GM23338 (cell line): ENCODE results near the gene MRPL27. TPM values are rescaled to one million over a fixed set of nuclear protein-coding genes. Genes with fewer than 3 reads are reported as not detected.

ENCODE experiments used
- ATAC-seq: fragments of 200-7000 bp; cut with Tn5 transposase; 3 replicates; pipeline ENCODE4 v1.9.1; 2020
- DNase-seq: peaks from one replicate; pipeline ENCODE4 v3.0.0-alpha.2; 2015; ENCODE audit warnings: low spot score
- H2AFZ ChIP-seq: fragments of 200-600 bp; sonication (generic); 2 replicates; pipeline ENCODE4 v1.8.0; 2016; ENCODE audit warnings: antibody characterized with exemption, mild to moderate bottlenecking, moderate library complexity
- H3F3A ChIP-seq: fragments of 200-600 bp; sonication (generic); replicated peaks from 2 replicates; pipeline ENCODE4 v1.8.0; 2017; ENCODE audit warnings: antibody characterized with exemption, mixed run types, low read depth
- H3K27ac ChIP-seq: fragments of 200-600 bp; sonication (generic); 2 replicates; pipeline ENCODE4 v1.6.1; 2016; ENCODE audit warnings: low read depth
- H3K27me3 ChIP-seq: fragments of 200-600 bp; sonication (generic); 2 replicates; pipeline ENCODE4 v1.8.0; 2016; ENCODE audit warnings: mild to moderate bottlenecking, mixed run types, moderate library complexity; ENCODE audit not compliant: insufficient read depth
- H3K36me3 ChIP-seq: fragments of 200-600 bp; sonication (generic); 2 replicates; pipeline ENCODE4 v1.8.0; 2016; ENCODE audit warnings: mild to moderate bottlenecking; ENCODE audit not compliant: insufficient read depth
- H3K4me1 ChIP-seq: fragments of 200-600 bp; sonication (generic); 2 replicates; pipeline ENCODE4 v1.8.0; 2016; ENCODE audit warnings: mild to moderate bottlenecking, moderate library complexity; ENCODE audit not compliant: insufficient read depth
- H3K4me2 ChIP-seq: fragments of 200-600 bp; sonication (generic); 2 replicates; pipeline ENCODE4 v1.7.1; 2017; ENCODE audit warnings: mixed run types
- H3K4me3 ChIP-seq: fragments of 200-600 bp; sonication (generic); 2 replicates; pipeline ENCODE4 v1.6.1; 2016; ENCODE audit warnings: mixed run types
- H3K79me2 ChIP-seq: fragments of 200-600 bp; sonication (generic); replicated peaks from 2 replicates; pipeline ENCODE4 v1.8.0; 2017; ENCODE audit warnings: mild to moderate bottlenecking; ENCODE audit not compliant: insufficient read depth
- H3K9me2 ChIP-seq: fragments of 200-600 bp; sonication (generic); 2 replicates; pipeline ENCODE4 v1.8.0; 2017; ENCODE audit not compliant: insufficient read depth
- H4K20me1 ChIP-seq: fragments of 200-600 bp; sonication (generic); replicated peaks from 2 replicates; pipeline ENCODE4 v1.8.0; 2017; ENCODE audit warnings: mild to moderate bottlenecking; ENCODE audit not compliant: insufficient read depth
- H3K27ac Mint-ChIP-seq: 2 replicates; pipeline ENCODE4 v1.8.0; 2020; ENCODE audit warnings: inconsistent platforms, mild to moderate bottlenecking, moderate library complexity, mixed read lengths
- H3K27me3 Mint-ChIP-seq: 3 replicates; pipeline ENCODE4 v1.8.0; 2022; ENCODE audit warnings: low read depth, mild to moderate bottlenecking, moderate library complexity, mixed read lengths, inconsistent platforms; ENCODE audit not compliant: insufficient read depth, poor library complexity
- H3K36me3 Mint-ChIP-seq: 3 replicates; pipeline ENCODE4 v1.8.0; 2021; ENCODE audit warnings: low read depth, mild to moderate bottlenecking, inconsistent platforms, moderate library complexity, mixed read lengths
- H3K4me1 Mint-ChIP-seq: 3 replicates; pipeline ENCODE4 v1.8.0; 2020; ENCODE audit warnings: mild to moderate bottlenecking, inconsistent platforms, mixed read lengths
- H3K4me3 Mint-ChIP-seq: 3 replicates; pipeline ENCODE4 v1.8.0; 2021; ENCODE audit warnings: moderate library complexity, mild to moderate bottlenecking, inconsistent platforms, mixed read lengths
- H3K9me3 Mint-ChIP-seq: 3 replicates; pipeline ENCODE4 v1.8.0; 2020; ENCODE audit warnings: moderate library complexity, mild to moderate bottlenecking, inconsistent platforms, mixed read lengths
- CREB1 ChIP-seq: fragments of 250-450 bp; sonication (Bioruptor Pico); IDR thresholded peaks from 2 replicates; pipeline ENCODE4 v1.5.0; 2020; ENCODE audit warnings: low read depth, mild to moderate bottlenecking, moderate library complexity
- EZH2 ChIP-seq: fragments of 200-600 bp; sonication (generic); IDR thresholded peaks from one replicate; pipeline ENCODE4 v1.8.0; 2017; ENCODE audit warnings: antibody characterized with exemption, mild to moderate bottlenecking, low read depth; ENCODE audit not compliant: unreplicated experiment
- EZH2phosphoT487 ChIP-seq: fragments of 200-600 bp; sonication (generic); IDR thresholded peaks from one replicate; pipeline ENCODE4 v1.8.1; 2018; ENCODE audit warnings: antibody characterized with exemption; ENCODE audit not compliant: unreplicated experiment
- JUNB ChIP-seq: IDR thresholded peaks from one replicate; pipeline ENCODE4 v1.6.1; 2016; ENCODE audit warnings: antibody characterized with exemption; ENCODE audit not compliant: unreplicated experiment
- NANOG ChIP-seq: IDR thresholded peaks from 2 replicates; pipeline ENCODE4 v1.6.1; 2016; ENCODE audit warnings: antibody characterized with exemption, borderline replicate concordance
- POLR2AphosphoS5 ChIP-seq: IDR thresholded peaks from 2 replicates; pipeline ENCODE4 v1.6.1; 2016; ENCODE audit warnings: antibody characterized with exemption, low read depth
- STAT1 ChIP-seq: IDR thresholded peaks from one replicate; pipeline ENCODE4 v1.6.1; 2016; ENCODE audit warnings: antibody characterized with exemption; ENCODE audit not compliant: unreplicated experiment
- ZNF114 ChIP-seq: fragments of 250-450 bp; sonication (Bioruptor Pico); IDR thresholded peaks from 2 replicates; pipeline ENCODE4 v1.5.0; 2020; ENCODE audit warnings: mild to moderate bottlenecking, moderate library complexity
- ZNF331 ChIP-seq: fragments of 250-450 bp; sonication (Bioruptor Pico); IDR thresholded peaks from 2 replicates; pipeline ENCODE4 v1.5.0; 2020; ENCODE audit warnings: low read depth, mild to moderate bottlenecking, moderate library complexity
- polyA plus RNA-seq: library from polyadenylated mRNA; unstranded; fragments of >200 nt; fragmentation: Nextera tagmentation; extraction: Ambion mirVana; gene quantifications from 2 replicates; pipeline ENCODE4 v1.2.1, GENCODE V29; 2016
- total RNA-seq: library from RNA; depleted of rRNA; stranded (reverse); fragments of >200 nt; shearing (Covaris generic); gene quantifications from 2 replicates; pipeline ENCODE4 v1.2.3, GENCODE V29; 2014
- TF ChIP-seq, protein P1 (sequence below): IDR thresholded peaks from one replicate; pipeline ENCODE4 v1.6.1; 2018; ENCODE audit warnings: antibody characterized with exemption; ENCODE audit not compliant: unreplicated experiment
- TF ChIP-seq, protein P2 (sequence below): IDR thresholded peaks from 2 replicates; pipeline ENCODE4 v1.6.1; 2016; ENCODE audit warnings: antibody characterized with exemption
- TF ChIP-seq, protein P3 (sequence below): fragments of 250-450 bp; sonication (Bioruptor Pico); IDR thresholded peaks from 2 replicates; pipeline ENCODE4 v1.5.0; 2020; ENCODE audit warnings: mild to moderate bottlenecking, moderate library complexity
- TF ChIP-seq, protein P4 (sequence below), 2 experiments: fragments of 200-600 bp in 1 of 2; sonication (generic) in 1 of 2; conservative IDR thresholded peaks; 2 replicates each; pipeline versions ENCODE4 v1.5.1 to v1.6.1; 2016 to 2017; ENCODE audit warnings: antibody characterized with exemption in 2 of 2, low read depth in 2 of 2, mild to moderate bottlenecking in 2 of 2, moderate library complexity in 1 of 2

The MRPL27 gene
- total and polyA plus RNA-seq, 2 experiments from 2014 or later = 74.3 to 227 TPM

DNA sequence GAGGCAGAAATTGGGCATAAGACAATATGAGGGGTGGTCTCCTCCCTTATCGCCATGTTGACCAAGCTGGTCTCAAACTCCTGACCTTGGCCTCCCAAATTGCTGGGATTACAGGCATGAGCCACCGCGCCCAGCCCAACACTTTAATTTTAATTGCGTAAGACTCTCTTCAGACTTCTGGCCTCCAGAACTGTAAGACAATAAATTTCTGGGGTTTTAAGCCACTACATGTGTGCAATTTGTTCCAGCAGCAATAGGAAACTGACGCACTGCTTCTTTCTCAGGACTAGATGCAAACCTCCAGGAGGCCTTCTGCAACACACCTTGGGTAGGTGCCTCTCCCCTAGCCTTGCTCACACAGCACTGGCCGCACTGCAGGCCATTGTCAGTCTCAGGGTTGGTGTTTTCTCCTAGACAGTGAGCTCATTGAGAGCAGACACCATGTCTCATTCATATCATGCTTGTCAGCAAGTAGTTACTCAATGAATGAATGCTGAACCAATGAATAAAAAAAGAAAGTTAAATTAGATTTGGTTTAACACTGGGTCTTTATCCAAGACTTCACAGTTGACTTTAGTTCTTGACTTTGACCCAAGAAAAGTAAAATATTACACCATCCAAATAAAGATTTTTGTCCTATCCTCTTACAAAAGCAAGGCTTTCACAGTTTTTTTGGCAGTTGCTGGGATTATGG, 47.6 kb upstream of the MRPL27 start:
- DNase-seq = no peak
- Histone ChIP-seq H4K20me1 (no peaks in the 10 kb centered on the region), H3K9me2 (no peaks in the 10 kb centered on the region), H3K4me3 (no peak overlapping the region), H3K4me2 (no peak overlapping the region), H3K4me1 (0 out of 2 replicates have a peak, but pooled peaks cover 4% of the 10 kb centered on the region), H3F3A (no peaks in the 10 kb centered on the region), H2AFZ (no peak overlapping the region), H3K27ac (no peak overlapping the region), H3K79me2 (no peaks in the 10 kb centered on the region), H3K36me3 (no peaks in the 10 kb centered on the region), H3K27me3 (peaks cover 13% of the 10 kb centered on the region; the same call in 1 of the 2 replicates)
- no peak for ATAC-seq
- no peak overlapping the region for H3K27ac Mint-ChIP-seq
- H3K4me1 Mint-ChIP-seq = peaks cover 8% of the 10 kb centered on the region
- H3K36me3 Mint-ChIP-seq = peaks cover 7% of the 10 kb centered on the region; the same call in 2 of the 3 replicates
- TF ChIP-seq ZNF331 (CRISPR knock-in tag) (no peak), NANOG (no peak), CREB1 (CRISPR knock-in tag) (no peak), ZNF114 (CRISPR knock-in tag) (no peak), JUNB (no peak), EZH2 (no peak), EZH2phosphoT487 (no peak), STAT1 (no peak), POLR2AphosphoS5 (no peak)
- TF ChIP-seq, protein P1, sequence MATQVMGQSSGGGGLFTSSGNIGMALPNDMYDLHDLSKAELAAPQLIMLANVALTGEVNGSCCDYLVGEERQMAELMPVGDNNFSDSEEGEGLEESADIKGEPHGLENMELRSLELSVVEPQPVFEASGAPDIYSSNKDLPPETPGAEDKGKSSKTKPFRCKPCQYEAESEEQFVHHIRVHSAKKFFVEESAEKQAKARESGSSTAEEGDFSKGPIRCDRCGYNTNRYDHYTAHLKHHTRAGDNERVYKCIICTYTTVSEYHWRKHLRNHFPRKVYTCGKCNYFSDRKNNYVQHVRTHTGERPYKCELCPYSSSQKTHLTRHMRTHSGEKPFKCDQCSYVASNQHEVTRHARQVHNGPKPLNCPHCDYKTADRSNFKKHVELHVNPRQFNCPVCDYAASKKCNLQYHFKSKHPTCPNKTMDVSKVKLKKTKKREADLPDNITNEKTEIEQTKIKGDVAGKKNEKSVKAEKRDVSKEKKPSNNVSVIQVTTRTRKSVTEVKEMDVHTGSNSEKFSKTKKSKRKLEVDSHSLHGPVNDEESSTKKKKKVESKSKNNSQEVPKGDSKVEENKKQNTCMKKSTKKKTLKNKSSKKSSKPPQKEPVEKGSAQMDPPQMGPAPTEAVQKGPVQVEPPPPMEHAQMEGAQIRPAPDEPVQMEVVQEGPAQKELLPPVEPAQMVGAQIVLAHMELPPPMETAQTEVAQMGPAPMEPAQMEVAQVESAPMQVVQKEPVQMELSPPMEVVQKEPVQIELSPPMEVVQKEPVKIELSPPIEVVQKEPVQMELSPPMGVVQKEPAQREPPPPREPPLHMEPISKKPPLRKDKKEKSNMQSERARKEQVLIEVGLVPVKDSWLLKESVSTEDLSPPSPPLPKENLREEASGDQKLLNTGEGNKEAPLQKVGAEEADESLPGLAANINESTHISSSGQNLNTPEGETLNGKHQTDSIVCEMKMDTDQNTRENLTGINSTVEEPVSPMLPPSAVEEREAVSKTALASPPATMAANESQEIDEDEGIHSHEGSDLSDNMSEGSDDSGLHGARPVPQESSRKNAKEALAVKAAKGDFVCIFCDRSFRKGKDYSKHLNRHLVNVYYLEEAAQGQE = no peak
- TF ChIP-seq, protein P2, sequence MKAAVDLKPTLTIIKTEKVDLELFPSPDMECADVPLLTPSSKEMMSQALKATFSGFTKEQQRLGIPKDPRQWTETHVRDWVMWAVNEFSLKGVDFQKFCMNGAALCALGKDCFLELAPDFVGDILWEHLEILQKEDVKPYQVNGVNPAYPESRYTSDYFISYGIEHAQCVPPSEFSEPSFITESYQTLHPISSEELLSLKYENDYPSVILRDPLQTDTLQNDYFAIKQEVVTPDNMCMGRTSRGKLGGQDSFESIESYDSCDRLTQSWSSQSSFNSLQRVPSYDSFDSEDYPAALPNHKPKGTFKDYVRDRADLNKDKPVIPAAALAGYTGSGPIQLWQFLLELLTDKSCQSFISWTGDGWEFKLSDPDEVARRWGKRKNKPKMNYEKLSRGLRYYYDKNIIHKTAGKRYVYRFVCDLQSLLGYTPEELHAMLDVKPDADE = no peak
- TF ChIP-seq, protein P3, sequence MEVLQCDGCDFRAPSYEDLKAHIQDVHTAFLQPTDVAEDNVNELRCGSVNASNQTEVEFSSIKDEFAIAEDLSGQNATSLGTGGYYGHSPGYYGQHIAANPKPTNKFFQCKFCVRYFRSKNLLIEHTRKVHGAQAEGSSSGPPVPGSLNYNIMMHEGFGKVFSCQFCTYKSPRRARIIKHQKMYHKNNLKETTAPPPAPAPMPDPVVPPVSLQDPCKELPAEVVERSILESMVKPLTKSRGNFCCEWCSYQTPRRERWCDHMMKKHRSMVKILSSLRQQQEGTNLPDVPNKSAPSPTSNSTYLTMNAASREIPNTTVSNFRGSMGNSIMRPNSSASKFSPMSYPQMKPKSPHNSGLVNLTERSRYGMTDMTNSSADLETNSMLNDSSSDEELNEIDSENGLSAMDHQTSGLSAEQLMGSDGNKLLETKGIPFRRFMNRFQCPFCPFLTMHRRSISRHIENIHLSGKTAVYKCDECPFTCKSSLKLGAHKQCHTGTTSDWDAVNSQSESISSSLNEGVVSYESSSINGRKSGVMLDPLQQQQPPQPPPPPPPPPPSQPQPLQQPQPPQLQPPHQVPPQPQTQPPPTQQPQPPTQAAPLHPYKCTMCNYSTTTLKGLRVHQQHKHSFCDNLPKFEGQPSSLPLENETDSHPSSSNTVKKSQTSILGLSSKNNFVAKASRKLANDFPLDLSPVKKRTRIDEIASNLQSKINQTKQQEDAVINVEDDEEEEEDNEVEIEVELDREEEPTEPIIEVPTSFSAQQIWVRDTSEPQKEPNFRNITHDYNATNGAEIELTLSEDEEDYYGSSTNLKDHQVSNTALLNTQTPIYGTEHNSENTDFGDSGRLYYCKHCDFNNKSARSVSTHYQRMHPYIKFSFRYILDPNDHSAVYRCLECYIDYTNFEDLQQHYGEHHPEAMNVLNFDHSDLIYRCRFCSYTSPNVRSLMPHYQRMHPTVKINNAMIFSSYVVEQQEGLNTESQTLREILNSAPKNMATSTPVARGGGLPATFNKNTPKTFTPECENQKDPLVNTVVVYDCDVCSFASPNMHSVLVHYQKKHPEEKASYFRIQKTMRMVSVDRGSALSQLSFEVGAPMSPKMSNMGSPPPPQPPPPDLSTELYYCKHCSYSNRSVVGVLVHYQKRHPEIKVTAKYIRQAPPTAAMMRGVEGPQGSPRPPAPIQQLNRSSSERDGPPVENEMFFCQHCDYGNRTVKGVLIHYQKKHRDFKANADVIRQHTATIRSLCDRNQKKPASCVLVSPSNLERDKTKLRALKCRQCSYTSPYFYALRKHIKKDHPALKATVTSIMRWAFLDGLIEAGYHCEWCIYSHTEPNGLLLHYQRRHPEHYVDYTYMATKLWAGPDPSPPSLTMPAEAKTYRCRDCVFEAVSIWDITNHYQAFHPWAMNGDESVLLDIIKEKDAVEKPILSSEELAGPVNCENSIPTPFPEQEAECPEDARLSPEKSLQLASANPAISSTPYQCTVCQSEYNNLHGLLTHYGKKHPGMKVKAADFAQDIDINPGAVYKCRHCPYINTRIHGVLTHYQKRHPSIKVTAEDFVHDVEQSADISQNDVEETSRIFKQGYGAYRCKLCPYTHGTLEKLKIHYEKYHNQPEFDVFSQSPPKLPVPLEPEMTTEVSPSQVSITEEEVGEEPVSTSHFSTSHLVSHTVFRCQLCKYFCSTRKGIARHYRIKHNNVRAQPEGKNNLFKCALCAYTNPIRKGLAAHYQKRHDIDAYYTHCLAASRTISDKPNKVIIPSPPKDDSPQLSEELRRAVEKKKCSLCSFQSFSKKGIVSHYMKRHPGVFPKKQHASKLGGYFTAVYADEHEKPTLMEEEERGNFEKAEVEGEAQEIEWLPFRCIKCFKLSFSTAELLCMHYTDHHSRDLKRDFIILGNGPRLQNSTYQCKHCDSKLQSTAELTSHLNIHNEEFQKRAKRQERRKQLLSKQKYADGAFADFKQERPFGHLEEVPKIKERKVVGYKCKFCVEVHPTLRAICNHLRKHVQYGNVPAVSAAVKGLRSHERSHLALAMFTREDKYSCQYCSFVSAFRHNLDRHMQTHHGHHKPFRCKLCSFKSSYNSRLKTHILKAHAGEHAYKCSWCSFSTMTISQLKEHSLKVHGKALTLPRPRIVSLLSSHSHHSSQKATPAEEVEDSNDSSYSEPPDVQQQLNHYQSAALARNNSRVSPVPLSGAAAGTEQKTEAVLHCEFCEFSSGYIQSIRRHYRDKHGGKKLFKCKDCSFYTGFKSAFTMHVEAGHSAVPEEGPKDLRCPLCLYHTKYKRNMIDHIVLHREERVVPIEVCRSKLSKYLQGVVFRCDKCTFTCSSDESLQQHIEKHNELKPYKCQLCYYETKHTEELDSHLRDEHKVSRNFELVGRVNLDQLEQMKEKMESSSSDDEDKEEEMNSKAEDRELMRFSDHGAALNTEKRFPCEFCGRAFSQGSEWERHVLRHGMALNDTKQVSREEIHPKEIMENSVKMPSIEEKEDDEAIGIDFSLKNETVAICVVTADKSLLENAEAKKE (CRISPR knock-in tag) = no peak
- TF ChIP-seq, protein P4, sequence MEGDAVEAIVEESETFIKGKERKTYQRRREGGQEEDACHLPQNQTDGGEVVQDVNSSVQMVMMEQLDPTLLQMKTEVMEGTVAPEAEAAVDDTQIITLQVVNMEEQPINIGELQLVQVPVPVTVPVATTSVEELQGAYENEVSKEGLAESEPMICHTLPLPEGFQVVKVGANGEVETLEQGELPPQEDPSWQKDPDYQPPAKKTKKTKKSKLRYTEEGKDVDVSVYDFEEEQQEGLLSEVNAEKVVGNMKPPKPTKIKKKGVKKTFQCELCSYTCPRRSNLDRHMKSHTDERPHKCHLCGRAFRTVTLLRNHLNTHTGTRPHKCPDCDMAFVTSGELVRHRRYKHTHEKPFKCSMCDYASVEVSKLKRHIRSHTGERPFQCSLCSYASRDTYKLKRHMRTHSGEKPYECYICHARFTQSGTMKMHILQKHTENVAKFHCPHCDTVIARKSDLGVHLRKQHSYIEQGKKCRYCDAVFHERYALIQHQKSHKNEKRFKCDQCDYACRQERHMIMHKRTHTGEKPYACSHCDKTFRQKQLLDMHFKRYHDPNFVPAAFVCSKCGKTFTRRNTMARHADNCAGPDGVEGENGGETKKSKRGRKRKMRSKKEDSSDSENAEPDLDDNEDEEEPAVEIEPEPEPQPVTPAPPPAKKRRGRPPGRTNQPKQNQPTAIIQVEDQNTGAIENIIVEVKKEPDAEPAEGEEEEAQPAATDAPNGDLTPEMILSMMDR (conservative IDR thresholded peaks at IDR 0.05; ENCODE audit: low read depth in 2 of 2) = no peak
- peaks cover 12% of the 10 kb centered on the region for H3K27me3 Mint-ChIP-seq
- H3K4me3 Mint-ChIP-seq = no peak overlapping the region
- peaks cover 20% of the 10 kb centered on the region for H3K9me3 Mint-ChIP-seq
